Stimulated activated CD4-positive, alpha-beta T cell treated with anti-CD3 and anti-CD28 coated beads, Interleukin-12 subunit alpha, Interleukin-12 subunit beta, amount 100 ng/mL, for 48 hours (primary cell): ENCODE data around the gene ACAD11.
"Not testable (repeated sequence)": the region's sequence is repeated elsewhere in the genome, so short reads cannot be mapped to it uniquely, and the experiment has no call there.

Experiments used
- DNase-seq, 3 donors: peaks; one replicate each; pipeline ENCODE4 v3.0.0-alpha.2; 2020; ENCODE audit warnings: low read depth in 2 of 3, low spot score in 1 of 3

Gene ACAD11

GRCh38 chr3:132556036-132556386 lies 103.6 kb downstream of the ACAD11 start:
- DNase-seq: not testable (repeated sequence)

GRCh38 chr3:132555306-132556035 lies 104.1 kb downstream of the ACAD11 start:
- DNase-seq: no peak

GRCh38 chr3:132554437-132554836 lies 105.2 kb downstream of the ACAD11 start:
- DNase-seq: no peak

- no peak for DNase-seq
These were observed 105.8 kb downstream of the ACAD11 start for GRCh38 chr3:132553826-132554225.

GRCh38 chr3:132550579-132551305 lies 108.9 kb downstream of the ACAD11 start:
- no peak for DNase-seq

GRCh38 chr3:132549890-132550578 lies 109.6 kb downstream of the ACAD11 start:
- no peak for DNase-seq

GRCh38 chr3:132549169-132549568 lies 110.4 kb downstream of the ACAD11 start:
- DNase-seq: no peak

GRCh38 chr3:132545471-132545870 lies 114.1 kb downstream of the ACAD11 start:
- no peak for DNase-seq

- no peak for DNase-seq
These were observed 115.5 kb downstream of the ACAD11 start for GRCh38 chr3:132544130-132544529.

GRCh38 chr3:132543011-132543739 lies 116.4 kb downstream of the ACAD11 start:
- no peak for DNase-seq

GRCh38 chr3:132542577-132542976 lies 117.0 kb downstream of the ACAD11 start:
- no peak for DNase-seq

- DNase-seq: no peak
These were observed 119.9 kb downstream of the ACAD11 start for GRCh38 chr3:132539681-132540080.

GRCh38 chr3:132538072-132538471 lies 121.5 kb downstream of the ACAD11 start:
- DNase-seq: no peak

- no peak for DNase-seq
These were observed 122.3 kb downstream of the ACAD11 start for GRCh38 chr3:132537297-132537696.

GRCh38 chr3:132536442-132537153 lies 123.0 kb downstream of the ACAD11 start:
- no peak for DNase-seq

- peak in 2 of 3 donors; percentile 41 to 45 for DNase-seq
These were observed 123.8 kb downstream of the ACAD11 start for GRCh38 chr3:132535575-132536441.

GRCh38 chr3:132530624-132531023 lies 129.0 kb downstream of the ACAD11 start:
- DNase-seq: no peak

GRCh38 chr3:132522353-132522752 lies 137.3 kb downstream of the ACAD11 start:
- DNase-seq: no peak

- no peak for DNase-seq
These were observed 137.7 kb downstream of the ACAD11 start for GRCh38 chr3:132521901-132522300.

- no peak for DNase-seq
These were observed 139.7 kb downstream of the ACAD11 start for GRCh38 chr3:132519914-132520313.
